SK-N-SH treated with all-trans-retinoic acid at 6 μM for 48 hours (cell line): ENCODE results near the gene ANKRD12.

Source experiments
- ATAC-seq: fragments of 200-7000 bp; cut with Tn5 transposase; 3 replicates; pipeline ENCODE4 v1.9.1; 2020; ENCODE audit warnings: mild to moderate bottlenecking, moderate library complexity
- CSDC2 ChIP-seq: fragments of 250-450 bp; sonication (Bioruptor Pico); IDR thresholded peaks from 2 replicates; pipeline ENCODE4 v1.5.0; 2020; ENCODE audit warnings: mild to moderate bottlenecking, moderate library complexity
- ESRRG ChIP-seq: fragments of 250-450 bp; sonication (Bioruptor Pico); IDR thresholded peaks from 2 replicates; pipeline ENCODE4 v1.6.1; 2021; ENCODE audit warnings: mild to moderate bottlenecking
- ISL1 ChIP-seq: fragments of 250-450 bp; sonication (Bioruptor Pico); IDR thresholded peaks from 2 replicates; pipeline ENCODE4 v2.1.2; 2022; ENCODE audit warnings: mild to moderate bottlenecking, moderate library complexity
- PPARA ChIP-seq: fragments of 250-450 bp; sonication (Bioruptor Pico); IDR thresholded peaks from 2 replicates; pipeline ENCODE4 v1.5.0; 2020; ENCODE audit warnings: mild to moderate bottlenecking, borderline replicate concordance
- RARB ChIP-seq: fragments of 250-450 bp; sonication (Bioruptor Pico); IDR thresholded peaks from 2 replicates; pipeline ENCODE4 v1.8.0; 2021; ENCODE audit warnings: mild to moderate bottlenecking, moderate library complexity
- SNAI2 ChIP-seq: fragments of 250-450 bp; sonication (Bioruptor Pico); IDR thresholded peaks from 2 replicates; pipeline ENCODE4 v1.5.0; 2020; ENCODE audit warnings: mild to moderate bottlenecking, moderate library complexity
- TCF4 ChIP-seq: fragments of 250-450 bp; sonication (Bioruptor Pico); IDR thresholded peaks from 2 replicates; pipeline ENCODE4 v1.8.0; 2021; ENCODE audit warnings: mild to moderate bottlenecking, moderate library complexity, borderline replicate concordance
- ZC3H10 ChIP-seq: fragments of 250-450 bp; sonication (Bioruptor Pico); IDR thresholded peaks from 2 replicates; pipeline ENCODE4 v1.5.1; 2021; ENCODE audit warnings: mild to moderate bottlenecking, moderate library complexity
- ZFP3 ChIP-seq: fragments of 250-450 bp; sonication (Bioruptor Pico); IDR thresholded peaks from 2 replicates; pipeline ENCODE4 v1.5.0; 2020; ENCODE audit warnings: mild to moderate bottlenecking, moderate library complexity
- ZFP30 ChIP-seq: fragments of 450-650 bp; formaldehyde crosslinking; IDR thresholded peaks from 2 replicates; pipeline ENCODE4 v1.5.0; 2022; ENCODE audit warnings: mild to moderate bottlenecking, moderate library complexity
- ZNF565 ChIP-seq: fragments of 450-650 bp; formaldehyde crosslinking; conservative IDR thresholded peaks from 2 replicates; pipeline ENCODE4 v1.5.0; 2020; ENCODE audit warnings: low read depth, mild to moderate bottlenecking, moderate library complexity
- ZNF70 ChIP-seq: fragments of 450-650 bp; formaldehyde crosslinking; IDR thresholded peaks from 2 replicates; pipeline ENCODE4 v1.5.0; 2020; ENCODE audit warnings: mild to moderate bottlenecking, moderate library complexity
- ZNF8 ChIP-seq: fragments of 450-650 bp; formaldehyde crosslinking; IDR thresholded peaks from 2 replicates; pipeline ENCODE4 v1.5.0; 2020; ENCODE audit warnings: mild to moderate bottlenecking, moderate library complexity
- TF ChIP-seq, protein P1 (sequence below): fragments of 250-450 bp; sonication (Bioruptor Pico); IDR thresholded peaks from 2 replicates; pipeline ENCODE4 v1.5.1; 2020; ENCODE audit warnings: low read depth, mild to moderate bottlenecking, moderate library complexity
- TF ChIP-seq, protein P2 (sequence below): fragments of 250-450 bp; sonication (Bioruptor Pico); IDR thresholded peaks from 2 replicates; pipeline ENCODE4 v1.8.0; 2021; ENCODE audit warnings: low read depth, mild to moderate bottlenecking, moderate library complexity, borderline replicate concordance
- TF ChIP-seq, protein P3 (sequence below): fragments of 250-450 bp; sonication (Bioruptor Pico); IDR thresholded peaks from 2 replicates; pipeline ENCODE4 v1.8.0; 2020; ENCODE audit warnings: mild to moderate bottlenecking, moderate library complexity, borderline replicate concordance
- TF ChIP-seq, protein P4 (sequence below): fragments of 250-450 bp; sonication (Bioruptor Pico); IDR thresholded peaks from 2 replicates; pipeline ENCODE4 v1.5.0; 2020; ENCODE audit warnings: mild to moderate bottlenecking, moderate library complexity
- TF ChIP-seq, protein P5 (sequence below): fragments of 250-450 bp; sonication (Bioruptor Pico); IDR thresholded peaks from 2 replicates; pipeline ENCODE4 v1.5.1; 2021; ENCODE audit warnings: mild to moderate bottlenecking, moderate library complexity

ANKRD12 gene

DNA sequence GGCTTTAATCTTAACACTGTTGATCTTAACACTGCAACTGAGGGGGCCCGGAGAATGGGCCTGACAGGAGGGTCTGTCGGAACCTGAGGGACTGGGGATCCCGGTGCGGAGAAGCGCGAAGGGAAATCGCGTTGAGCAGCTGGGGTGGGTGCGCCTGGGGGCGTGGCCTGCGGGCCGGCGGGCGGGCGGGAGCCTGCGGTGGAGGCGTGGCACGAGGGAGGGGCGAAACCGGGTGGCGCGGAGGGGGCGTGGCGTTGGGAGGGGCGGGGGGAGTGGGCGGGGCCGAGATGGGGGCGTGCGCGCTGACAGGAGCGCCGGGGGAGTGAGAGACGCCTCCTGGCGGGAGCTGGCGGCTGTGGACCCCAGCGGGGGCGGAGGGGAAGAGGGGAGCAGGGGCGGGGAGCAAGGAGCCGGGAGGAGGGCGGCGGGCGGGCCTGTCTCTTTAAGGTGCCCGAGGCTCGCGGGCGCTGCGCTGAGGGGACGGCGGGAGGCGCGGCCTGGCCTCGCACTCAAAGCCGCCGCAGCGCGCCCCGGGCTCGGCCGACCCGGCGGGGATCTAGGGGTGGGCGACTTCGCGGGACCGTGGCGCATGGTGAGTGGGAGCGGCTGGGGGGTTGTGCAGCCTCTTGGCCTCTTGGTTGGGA lies 197.9 kb downstream of the ANKRD12 start, which contains the start of gene TWSG1:
TSS of gene TWSG1 (plus strand) at position 445 of the 644 bp plus-strand sequence. CDS start 2,457 bp downstream, outside the sequence.
- TF ChIP-seq PPARA (no peak), ZFP30 (CRISPR knock-in tag) (peak; percentile 78), TCF4 (CRISPR knock-in tag) (no peak), ISL1 (CRISPR knock-in tag) (no peak), ZNF8 (CRISPR knock-in tag) (no peak), ZC3H10 (CRISPR knock-in tag) (no peak)
- TF ChIP-seq, protein P1, sequence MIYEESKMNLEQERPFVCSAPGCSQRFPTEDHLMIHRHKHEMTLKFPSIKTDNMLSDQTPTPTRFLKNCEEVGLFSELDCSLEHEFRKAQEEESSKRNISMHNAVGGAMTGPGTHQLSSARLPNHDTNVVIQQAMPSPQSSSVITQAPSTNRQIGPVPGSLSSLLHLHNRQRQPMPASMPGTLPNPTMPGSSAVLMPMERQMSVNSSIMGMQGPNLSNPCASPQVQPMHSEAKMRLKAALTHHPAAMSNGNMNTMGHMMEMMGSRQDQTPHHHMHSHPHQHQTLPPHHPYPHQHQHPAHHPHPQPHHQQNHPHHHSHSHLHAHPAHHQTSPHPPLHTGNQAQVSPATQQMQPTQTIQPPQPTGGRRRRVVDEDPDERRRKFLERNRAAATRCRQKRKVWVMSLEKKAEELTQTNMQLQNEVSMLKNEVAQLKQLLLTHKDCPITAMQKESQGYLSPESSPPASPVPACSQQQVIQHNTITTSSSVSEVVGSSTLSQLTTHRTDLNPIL (CRISPR knock-in tag) = no peak
- TF ChIP-seq, all 23 proteins: peak for 1
- peak; percentile 94 for ATAC-seq

DNA sequence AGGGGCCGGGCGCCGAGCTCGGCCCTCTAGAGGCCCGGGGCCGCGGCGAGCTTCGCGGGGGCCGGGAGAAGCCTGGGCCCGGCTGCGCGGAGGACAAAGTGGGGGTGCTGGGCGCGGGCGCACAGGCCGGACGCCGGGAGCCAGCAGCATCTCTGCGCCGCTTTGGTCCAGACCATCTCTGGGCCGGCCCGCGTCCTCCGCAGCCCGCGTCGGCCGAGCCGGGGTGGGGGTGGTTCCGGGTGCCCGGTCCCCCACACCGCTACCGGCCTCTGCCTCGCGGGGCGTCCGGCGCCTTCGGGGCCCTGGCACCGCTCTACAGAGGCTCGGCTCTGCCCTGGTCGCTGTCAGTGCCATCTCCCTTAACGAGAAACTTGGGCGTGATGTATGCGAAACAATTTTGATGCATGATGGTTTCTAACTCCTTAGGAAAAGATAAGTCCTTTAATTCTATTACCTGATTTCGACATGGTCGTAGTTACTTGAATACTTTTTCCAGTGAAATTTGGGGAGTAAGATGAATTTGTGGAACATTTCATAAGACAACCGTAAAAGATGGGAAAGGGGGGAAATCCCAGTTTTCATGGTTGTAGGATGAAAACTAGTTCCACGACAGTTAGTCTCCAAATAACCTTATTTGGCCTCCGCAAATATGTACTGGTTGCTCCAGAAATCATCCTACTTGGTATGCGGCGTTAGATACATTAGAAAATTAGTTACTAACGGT lies 198.6 kb downstream of the ANKRD12 start:
- TF ChIP-seq, protein P2, sequence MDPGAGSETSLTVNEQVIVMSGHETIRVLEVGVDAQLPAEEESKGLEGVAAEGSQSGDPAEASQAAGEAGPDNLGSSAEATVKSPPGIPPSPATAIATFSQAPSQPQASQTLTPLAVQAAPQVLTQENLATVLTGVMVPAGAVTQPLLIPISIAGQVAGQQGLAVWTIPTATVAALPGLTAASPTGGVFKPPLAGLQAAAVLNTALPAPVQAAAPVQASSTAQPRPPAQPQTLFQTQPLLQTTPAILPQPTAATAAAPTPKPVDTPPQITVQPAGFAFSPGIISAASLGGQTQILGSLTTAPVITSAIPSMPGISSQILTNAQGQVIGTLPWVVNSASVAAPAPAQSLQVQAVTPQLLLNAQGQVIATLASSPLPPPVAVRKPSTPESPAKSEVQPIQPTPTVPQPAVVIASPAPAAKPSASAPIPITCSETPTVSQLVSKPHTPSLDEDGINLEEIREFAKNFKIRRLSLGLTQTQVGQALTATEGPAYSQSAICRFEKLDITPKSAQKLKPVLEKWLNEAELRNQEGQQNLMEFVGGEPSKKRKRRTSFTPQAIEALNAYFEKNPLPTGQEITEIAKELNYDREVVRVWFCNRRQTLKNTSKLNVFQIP (CRISPR knock-in tag) = no peak
- TF ChIP-seq, protein P3, sequence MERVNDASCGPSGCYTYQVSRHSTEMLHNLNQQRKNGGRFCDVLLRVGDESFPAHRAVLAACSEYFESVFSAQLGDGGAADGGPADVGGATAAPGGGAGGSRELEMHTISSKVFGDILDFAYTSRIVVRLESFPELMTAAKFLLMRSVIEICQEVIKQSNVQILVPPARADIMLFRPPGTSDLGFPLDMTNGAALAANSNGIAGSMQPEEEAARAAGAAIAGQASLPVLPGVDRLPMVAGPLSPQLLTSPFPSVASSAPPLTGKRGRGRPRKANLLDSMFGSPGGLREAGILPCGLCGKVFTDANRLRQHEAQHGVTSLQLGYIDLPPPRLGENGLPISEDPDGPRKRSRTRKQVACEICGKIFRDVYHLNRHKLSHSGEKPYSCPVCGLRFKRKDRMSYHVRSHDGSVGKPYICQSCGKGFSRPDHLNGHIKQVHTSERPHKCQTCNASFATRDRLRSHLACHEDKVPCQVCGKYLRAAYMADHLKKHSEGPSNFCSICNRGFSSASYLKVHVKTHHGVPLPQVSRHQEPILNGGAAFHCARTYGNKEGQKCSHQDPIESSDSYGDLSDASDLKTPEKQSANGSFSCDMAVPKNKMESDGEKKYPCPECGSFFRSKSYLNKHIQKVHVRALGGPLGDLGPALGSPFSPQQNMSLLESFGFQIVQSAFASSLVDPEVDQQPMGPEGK (CRISPR knock-in tag) = no peak
- no peak for TF ChIP-seq ZC3H10 (CRISPR knock-in tag)
- TF ChIP-seq TCF4 (CRISPR knock-in tag) = no peak
- no peak for TF ChIP-seq CSDC2 (CRISPR knock-in tag)
- TF ChIP-seq SNAI2 (CRISPR knock-in tag) = no peak
- no peak for TF ChIP-seq RARB (CRISPR knock-in tag)
- no peak for TF ChIP-seq ZNF565 (CRISPR knock-in tag)
- no peak for TF ChIP-seq ZNF70 (CRISPR knock-in tag)
- TF ChIP-seq ESRRG = no peak
- no peak for TF ChIP-seq ZNF8 (CRISPR knock-in tag)
- no peak for TF ChIP-seq ZFP3 (CRISPR knock-in tag)
- TF ChIP-seq, protein P4, sequence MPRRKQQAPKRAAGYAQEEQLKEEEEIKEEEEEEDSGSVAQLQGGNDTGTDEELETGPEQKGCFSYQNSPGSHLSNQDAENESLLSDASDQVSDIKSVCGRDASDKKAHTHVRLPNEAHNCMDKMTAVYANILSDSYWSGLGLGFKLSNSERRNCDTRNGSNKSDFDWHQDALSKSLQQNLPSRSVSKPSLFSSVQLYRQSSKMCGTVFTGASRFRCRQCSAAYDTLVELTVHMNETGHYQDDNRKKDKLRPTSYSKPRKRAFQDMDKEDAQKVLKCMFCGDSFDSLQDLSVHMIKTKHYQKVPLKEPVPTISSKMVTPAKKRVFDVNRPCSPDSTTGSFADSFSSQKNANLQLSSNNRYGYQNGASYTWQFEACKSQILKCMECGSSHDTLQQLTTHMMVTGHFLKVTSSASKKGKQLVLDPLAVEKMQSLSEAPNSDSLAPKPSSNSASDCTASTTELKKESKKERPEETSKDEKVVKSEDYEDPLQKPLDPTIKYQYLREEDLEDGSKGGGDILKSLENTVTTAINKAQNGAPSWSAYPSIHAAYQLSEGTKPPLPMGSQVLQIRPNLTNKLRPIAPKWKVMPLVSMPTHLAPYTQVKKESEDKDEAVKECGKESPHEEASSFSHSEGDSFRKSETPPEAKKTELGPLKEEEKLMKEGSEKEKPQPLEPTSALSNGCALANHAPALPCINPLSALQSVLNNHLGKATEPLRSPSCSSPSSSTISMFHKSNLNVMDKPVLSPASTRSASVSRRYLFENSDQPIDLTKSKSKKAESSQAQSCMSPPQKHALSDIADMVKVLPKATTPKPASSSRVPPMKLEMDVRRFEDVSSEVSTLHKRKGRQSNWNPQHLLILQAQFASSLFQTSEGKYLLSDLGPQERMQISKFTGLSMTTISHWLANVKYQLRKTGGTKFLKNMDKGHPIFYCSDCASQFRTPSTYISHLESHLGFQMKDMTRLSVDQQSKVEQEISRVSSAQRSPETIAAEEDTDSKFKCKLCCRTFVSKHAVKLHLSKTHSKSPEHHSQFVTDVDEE = no peak
- no peak for TF ChIP-seq PPARA
- TF ChIP-seq, protein P5, sequence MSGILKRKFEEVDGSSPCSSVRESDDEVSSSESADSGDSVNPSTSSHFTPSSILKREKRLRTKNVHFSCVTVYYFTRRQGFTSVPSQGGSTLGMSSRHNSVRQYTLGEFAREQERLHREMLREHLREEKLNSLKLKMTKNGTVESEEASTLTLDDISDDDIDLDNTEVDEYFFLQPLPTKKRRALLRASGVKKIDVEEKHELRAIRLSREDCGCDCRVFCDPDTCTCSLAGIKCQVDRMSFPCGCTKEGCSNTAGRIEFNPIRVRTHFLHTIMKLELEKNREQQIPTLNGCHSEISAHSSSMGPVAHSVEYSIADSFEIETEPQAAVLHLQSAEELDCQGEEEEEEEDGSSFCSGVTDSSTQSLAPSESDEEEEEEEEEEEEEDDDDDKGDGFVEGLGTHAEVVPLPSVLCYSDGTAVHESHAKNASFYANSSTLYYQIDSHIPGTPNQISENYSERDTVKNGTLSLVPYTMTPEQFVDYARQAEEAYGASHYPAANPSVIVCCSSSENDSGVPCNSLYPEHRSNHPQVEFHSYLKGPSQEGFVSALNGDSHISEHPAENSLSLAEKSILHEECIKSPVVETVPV = no peak
- no peak for TF ChIP-seq ISL1 (CRISPR knock-in tag)
- ATAC-seq = peak; percentile 70
